HPDE6-E6E7 (cell line): Measurements from ENCODE around the gene MAP3K4.
A peak's percentile ranks its signal among the peaks of the same experiment; 100 is the strongest.

Experiments used
- DNase-seq: peaks from one replicate; pipeline ENCODE4 v3.0.0; 2011; ENCODE audit warnings: missing footprints; ENCODE audit errors: extremely low spot score

MAP3K4 gene

DNA sequence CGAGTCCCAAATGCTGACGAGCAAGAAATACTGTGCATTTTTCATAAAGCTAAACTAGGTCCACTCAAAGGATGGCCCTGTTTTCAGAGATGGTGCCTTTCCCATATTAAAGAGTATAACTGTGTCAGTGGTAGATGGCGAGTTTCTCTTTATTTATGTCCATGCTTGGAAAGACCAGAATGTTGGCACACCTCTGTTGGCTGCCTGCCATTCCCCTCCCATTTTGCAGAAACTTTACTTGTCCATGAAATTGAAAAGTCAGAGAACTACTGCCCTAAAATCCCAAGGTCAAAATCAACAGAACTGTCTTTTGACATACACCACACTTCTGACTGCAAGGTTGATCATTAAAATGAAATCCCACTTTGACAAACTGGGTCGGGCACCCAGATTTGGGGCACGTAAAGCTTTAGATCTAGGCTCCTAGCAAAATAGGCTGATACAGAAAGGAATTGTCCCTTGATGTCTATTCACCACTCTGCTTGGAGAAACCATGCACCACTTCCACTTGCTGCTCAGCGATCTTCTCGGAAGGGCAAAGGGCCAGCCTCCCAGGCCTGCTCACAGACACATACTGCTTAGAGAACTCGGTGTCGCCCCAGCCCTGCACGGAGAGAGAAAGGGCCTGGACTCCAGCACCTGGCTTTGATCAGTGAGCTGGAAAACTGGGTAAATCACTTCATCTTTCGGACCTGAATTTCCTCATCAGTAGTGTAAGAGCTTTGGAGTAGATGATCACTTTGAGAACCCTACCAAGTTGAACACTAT is 152.3 kb downstream of the MAP3K4 start:
- DNase-seq: no peak

DNA sequence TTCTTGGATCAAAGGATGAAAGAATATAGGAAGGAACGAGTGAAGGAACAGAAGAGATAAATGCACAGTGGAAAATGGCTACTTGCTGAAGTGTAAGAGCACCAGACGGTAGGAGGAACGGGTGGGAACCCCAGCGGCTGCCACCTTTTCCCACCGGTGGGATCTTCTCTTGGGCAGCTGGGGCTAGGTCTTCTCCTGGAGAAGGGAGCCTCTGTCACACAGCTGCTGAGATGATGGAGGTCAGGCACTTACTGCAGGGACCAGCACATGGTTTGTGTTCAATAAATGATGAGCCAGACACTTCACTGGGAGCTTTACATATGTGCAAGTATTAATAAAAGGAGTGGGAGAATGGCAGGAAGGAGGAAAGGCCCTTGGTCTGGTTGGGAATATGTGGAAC is 158.6 kb downstream of the MAP3K4 start:
- DNase-seq: no peak

GRCh38 chr6:161150566-161150965 is 159.0 kb downstream of the MAP3K4 start:
- no peak for DNase-seq

- no peak for DNase-seq
These were observed 159.6 kb downstream of the MAP3K4 start for GRCh38 chr6:161151059-161151645.

GRCh38 chr6:161151660-161152526 is 160.3 kb downstream of the MAP3K4 start:
- no peak for DNase-seq

DNA sequence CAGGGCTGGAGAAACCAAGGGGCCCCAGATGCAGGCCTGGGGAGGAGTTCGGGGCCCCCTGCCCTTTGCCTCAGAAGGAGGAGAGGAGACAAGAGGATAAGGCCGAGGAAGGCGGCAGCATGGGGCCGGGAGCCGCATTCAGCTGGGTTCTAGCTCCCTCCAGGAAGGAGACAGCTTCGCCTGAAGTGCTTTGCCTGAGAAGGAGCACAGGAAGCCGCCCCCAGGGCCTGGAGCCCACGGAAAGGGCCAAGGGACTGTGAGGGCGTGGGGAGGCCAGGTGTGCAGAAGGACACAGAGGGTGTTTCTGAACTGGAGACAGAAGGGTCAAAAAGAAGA is 160.9 kb downstream of the MAP3K4 start:
- DNase-seq: no peak

- DNase-seq: peak; percentile 15
These were observed 161.5 kb downstream of the MAP3K4 start for GRCh38 chr6:161152907-161153662.

- DNase-seq: no peak
These were observed 162.2 kb downstream of the MAP3K4 start for GRCh38 chr6:161153725-161154124.

DNA sequence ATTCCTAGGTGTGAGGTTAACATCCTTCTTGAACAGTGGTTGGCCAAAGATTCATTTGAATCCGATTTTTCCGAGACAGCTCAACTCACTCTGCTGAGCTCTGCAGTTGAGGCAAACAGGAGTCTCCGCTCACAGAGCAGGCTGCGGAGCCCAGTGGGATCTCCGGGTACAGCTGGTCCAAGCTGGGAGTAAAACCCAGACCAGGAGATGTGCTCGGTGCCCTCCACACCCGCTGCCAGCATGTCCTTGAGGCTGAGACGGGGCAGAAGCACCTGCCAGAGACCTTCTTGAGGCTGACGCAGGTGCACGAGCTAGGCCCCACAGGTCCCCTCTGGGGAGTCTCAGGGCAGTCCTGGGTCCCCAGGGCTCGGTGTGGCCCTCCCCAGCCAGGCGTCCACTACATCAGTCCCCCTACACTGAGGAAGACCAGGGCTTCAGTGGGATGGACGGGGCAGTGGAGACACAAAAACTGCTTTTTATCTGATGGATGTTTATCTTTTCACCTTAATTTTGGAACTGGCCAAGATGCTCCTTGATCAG is 163.3 kb downstream of the MAP3K4 start:
- DNase-seq: no peak

- no peak for DNase-seq
These were observed 169.6 kb downstream of the MAP3K4 start for GRCh38 chr6:161161121-161161520.

- DNase-seq: no peak
These were observed 170.5 kb downstream of the MAP3K4 start for GRCh38 chr6:161161889-161162624.

DNA sequence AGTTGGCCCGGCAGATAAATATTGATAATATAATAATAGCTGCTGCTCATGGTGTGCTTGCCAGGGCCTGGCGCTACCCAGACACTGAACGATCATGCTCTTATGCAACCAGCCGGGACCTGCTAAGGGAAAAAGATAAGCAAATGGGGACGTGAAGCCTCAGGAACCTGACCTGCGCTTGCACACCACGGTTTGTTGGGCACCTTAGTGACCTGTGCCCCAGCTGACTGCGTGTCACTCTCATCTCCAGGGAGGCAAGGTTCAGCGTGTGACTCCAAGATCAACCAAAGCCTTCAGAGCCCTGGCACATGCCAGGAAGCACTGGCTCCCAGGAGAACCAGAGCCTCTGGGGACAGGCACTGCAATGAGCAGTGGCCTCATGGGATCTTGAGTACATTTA is 171.2 kb downstream of the MAP3K4 start:
- DNase-seq: no peak

DNA sequence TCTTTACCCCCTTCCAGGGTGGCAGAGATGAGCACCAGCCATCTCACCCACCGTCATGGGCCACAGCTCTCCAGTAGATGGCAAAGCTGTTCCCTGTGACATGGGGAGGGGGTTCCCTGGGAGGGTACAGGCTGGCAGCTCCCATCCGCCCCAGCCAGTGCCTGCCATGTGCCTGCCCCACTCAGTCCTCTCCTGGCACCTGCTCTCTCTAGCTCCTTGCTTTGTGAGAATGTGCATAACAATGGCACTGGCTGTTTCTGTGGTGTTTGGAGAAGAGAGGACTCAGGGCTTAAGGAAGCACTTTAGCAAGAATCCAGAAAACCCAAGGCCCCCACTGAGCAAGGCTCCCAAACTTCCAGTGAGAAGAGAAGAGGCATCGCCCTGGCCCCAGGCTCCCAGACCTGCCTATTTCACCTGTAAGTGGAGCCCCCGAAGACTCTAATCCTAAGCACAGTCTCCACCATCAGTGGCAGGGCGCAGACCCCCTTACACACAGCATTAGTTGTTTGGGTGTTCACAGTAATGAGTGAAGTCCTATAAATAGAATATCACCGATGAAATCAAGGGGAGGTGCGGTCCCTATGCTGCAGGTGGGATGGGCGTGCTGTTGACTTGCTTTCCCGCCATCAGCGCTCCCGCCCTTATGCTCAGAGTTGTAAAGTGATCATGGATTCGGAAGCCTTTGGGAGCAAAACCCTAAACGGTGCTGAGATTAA is 172.1 kb downstream of the MAP3K4 start:
- no peak for DNase-seq

GRCh38 chr6:161164182-161164625 is 172.6 kb downstream of the MAP3K4 start:
- no peak for DNase-seq

- DNase-seq: no peak
These were observed 174.6 kb downstream of the MAP3K4 start for GRCh38 chr6:161166176-161166575.

DNA sequence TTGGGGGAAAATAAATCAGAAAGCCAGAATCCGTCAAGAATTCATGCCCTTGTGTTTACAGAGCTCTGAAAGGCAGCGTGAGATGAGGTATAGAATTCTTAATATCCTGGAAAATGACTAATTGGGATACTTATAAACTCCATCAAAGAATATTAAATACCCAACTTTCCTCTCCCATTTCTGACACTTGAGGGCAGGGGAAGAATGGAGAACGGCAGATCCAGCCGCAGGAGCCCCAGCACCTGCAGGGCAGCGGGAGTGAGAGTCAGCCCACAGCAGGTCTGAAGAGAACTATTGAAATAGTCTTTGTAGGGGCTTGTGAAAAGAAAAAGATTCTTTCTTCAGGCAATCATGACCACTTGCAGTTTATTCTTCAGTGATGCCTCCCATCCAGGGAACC is 175.1 kb downstream of the MAP3K4 start:
- DNase-seq: no peak
